OCI-LY7 (cell line): ENCODE data around the gene KRT76. TPM values are rescaled to one million over a fixed set of nuclear protein-coding genes. Genes with fewer than 3 reads are reported as not detected.

Experiments used
- BruUV-seq: library from RNA; stranded (reverse); fragments of 400-500 nt; replicated peaks from 2 replicates; lab custom pipeline; 2021; lab: Mats Ljungman, UMichigan
- CTCF ChIA-PET: fragments of 300-600 bp; sonication (Branson Sonifier 250); formaldehyde crosslinking; loops from one replicate; lab custom pipeline; 2022; ENCODE audit warnings: antibody characterized with exemption; ENCODE audit not compliant: unreplicated experiment; lab: Charles Lee
- POLR2A ChIA-PET: fragments of 300-600 bp; sonication (Branson Sonifier 250); formaldehyde crosslinking; loops from one replicate; lab custom pipeline; 2022; ENCODE audit warnings: antibody characterized with exemption; lab: Charles Lee
- DNase-seq: peaks from one replicate; pipeline ENCODE4 v3.0.0-alpha.2; 2015; ENCODE audit warnings: low spot score
- H2AFZ ChIP-seq: fragments of 200-600 bp; sonication (generic), shearing (Covaris generic); 2 replicates; pipeline ENCODE4 v1.6.1; 2014; ENCODE audit warnings: mild to moderate bottlenecking, antibody characterized with exemption, low read length, moderate library complexity
- H3K27ac ChIP-seq: fragments of 200-600 bp; sonication (generic); 2 replicates; pipeline ENCODE4 v1.5.1; 2014; ENCODE audit warnings: mixed run types, low read depth, mild to moderate bottlenecking, moderate library complexity, low read length, inconsistent platforms; ENCODE audit not compliant: poor library complexity, severe bottlenecking
- H3K36me3 ChIP-seq: fragments of 200-600 bp; sonication (generic); 2 replicates; pipeline ENCODE4 v1.6.1; 2014; ENCODE audit warnings: mild to moderate bottlenecking, antibody characterized with exemption, low read length, moderate library complexity, mixed read lengths; ENCODE audit not compliant: insufficient read depth
- H3K4me1 ChIP-seq: fragments of 200-600 bp; sonication (generic); 2 replicates; pipeline ENCODE4 v1.5.1; 2014; ENCODE audit warnings: mild to moderate bottlenecking, low read length; ENCODE audit not compliant: insufficient read depth, poor library complexity, severe bottlenecking
- H3K4me2 ChIP-seq: fragments of 200-600 bp; sonication (generic); 2 replicates; pipeline ENCODE4 v1.6.1; 2014; ENCODE audit warnings: mild to moderate bottlenecking, low read length
- H3K4me3 ChIP-seq: fragments of 200-600 bp; sonication (generic); 2 replicates; pipeline ENCODE4 v1.5.1; 2014; ENCODE audit warnings: mild to moderate bottlenecking, low read depth, low read length; ENCODE audit not compliant: poor library complexity, severe bottlenecking
- H3K79me2 ChIP-seq: fragments of 200-600 bp; sonication (generic); 2 replicates; pipeline ENCODE4 v1.6.1; 2016; ENCODE audit warnings: low read depth, mild to moderate bottlenecking, low read length, moderate library complexity, mixed read lengths; ENCODE audit not compliant: insufficient read depth
- H3K9me2 ChIP-seq: fragments of 200-600 bp; sonication (generic); 2 replicates; pipeline ENCODE4 v1.6.1; 2016; ENCODE audit warnings: mild to moderate bottlenecking, low read length, mixed read lengths; ENCODE audit not compliant: insufficient read depth
- H3K9me3 ChIP-seq: fragments of 200-600 bp; sonication (generic); 2 replicates; pipeline ENCODE4 v1.6.1; 2014; ENCODE audit warnings: mild to moderate bottlenecking, mixed run types, low read length, mixed read lengths
- H4K20me1 ChIP-seq: fragments of 200-600 bp; sonication (generic); 2 replicates; pipeline ENCODE4 v1.6.1; 2014; ENCODE audit warnings: mild to moderate bottlenecking, antibody characterized with exemption, low read length, moderate library complexity, mixed read lengths; ENCODE audit not compliant: insufficient read depth
- EZH2phosphoT487 ChIP-seq: fragments of 200-600 bp; sonication (generic); IDR thresholded peaks from 2 replicates; pipeline ENCODE4 v1.6.1; 2018; ENCODE audit warnings: low read depth, borderline replicate concordance, mild to moderate bottlenecking, mixed run types, antibody characterized with exemption, low read length, moderate library complexity, mixed read lengths
- intact Hi-C: fragments of 100-400 bp; cut with micrococcal nuclease; formaldehyde crosslinking; loops from one replicate; pipeline ENCODE4 v1.10.0; 2022; ENCODE audit not compliant: unreplicated experiment
- total RNA-seq, 2 experiments: library from RNA; depleted of rRNA in 1 of 2; stranded (reverse); fragments of >200 nt in 1 of 2; shearing (Covaris generic) in 1 of 2; gene quantifications; 2 replicates each; pipeline ENCODE4 v1.2.3, GENCODE V29; 2014 to 2022
- TF ChIP-seq, protein P1 (sequence below): fragments of 200-600 bp; sonication (generic); conservative IDR thresholded peaks from 2 replicates; pipeline ENCODE4 v1.5.1; 2014; ENCODE audit warnings: mild to moderate bottlenecking, antibody characterized with exemption, low read length, moderate library complexity, mixed read lengths

The KRT76 gene
- total RNA-seq, 2 experiments from 2014 or later, result not detected

DNA sequence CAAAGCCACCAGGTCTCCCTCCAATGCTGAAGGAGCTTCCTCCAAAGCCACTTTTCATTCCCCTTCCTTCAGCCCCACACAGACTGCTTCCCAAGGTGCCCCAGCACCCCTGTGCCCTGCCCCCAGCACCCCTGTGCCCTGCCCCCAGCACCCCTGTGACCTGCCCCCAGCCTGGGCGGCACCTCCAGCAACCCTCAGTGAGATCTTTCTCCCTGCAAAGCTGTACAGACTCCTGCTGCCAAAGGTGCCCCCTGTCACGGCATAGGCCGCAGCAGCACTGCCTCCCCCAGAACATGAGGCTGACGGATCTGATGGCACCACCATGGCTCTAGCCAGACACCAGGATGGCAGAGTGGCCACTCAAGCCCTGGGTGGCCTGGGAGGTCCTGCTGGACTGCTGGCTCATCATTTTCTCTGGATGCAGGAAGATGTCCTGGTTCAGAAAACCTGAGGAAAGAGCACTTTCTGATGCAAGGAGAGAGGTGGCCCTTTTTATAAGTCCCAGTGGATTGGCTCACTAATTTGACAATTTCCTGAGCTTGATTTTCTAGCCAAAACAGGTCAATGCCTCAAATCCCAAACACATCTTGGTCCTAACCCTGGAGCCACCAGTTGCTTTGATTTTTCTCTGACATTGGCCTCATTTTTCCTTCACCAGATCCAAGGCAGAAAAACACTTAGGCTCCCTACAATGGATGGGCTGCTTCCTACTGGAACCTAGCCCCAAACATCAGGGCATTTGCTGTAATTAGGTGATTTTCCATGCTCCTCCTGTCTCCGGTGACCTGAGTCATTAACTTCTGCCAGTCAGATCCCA, 41.1 kb downstream of the KRT76 start:
- no TSS peak for BruUV-seq
- no peak for TF ChIP-seq EZH2phosphoT487
- TF ChIP-seq, protein P1, sequence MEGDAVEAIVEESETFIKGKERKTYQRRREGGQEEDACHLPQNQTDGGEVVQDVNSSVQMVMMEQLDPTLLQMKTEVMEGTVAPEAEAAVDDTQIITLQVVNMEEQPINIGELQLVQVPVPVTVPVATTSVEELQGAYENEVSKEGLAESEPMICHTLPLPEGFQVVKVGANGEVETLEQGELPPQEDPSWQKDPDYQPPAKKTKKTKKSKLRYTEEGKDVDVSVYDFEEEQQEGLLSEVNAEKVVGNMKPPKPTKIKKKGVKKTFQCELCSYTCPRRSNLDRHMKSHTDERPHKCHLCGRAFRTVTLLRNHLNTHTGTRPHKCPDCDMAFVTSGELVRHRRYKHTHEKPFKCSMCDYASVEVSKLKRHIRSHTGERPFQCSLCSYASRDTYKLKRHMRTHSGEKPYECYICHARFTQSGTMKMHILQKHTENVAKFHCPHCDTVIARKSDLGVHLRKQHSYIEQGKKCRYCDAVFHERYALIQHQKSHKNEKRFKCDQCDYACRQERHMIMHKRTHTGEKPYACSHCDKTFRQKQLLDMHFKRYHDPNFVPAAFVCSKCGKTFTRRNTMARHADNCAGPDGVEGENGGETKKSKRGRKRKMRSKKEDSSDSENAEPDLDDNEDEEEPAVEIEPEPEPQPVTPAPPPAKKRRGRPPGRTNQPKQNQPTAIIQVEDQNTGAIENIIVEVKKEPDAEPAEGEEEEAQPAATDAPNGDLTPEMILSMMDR, result no peak
- CTCF ChIA-PET, result no interaction called here
- no peaks in the 10 kb centered on the region for H4K20me1 ChIP-seq
- no peak overlapping the region for H2AFZ ChIP-seq
- H3K36me3 ChIP-seq, result no peaks in the 10 kb centered on the region
- H3K79me2 ChIP-seq, result no peaks in the 10 kb centered on the region
- H3K9me2 ChIP-seq, result no peaks in the 10 kb centered on the region
- intact Hi-C loops, result no loop called here
- no peak for DNase-seq
- no peak overlapping the region for H3K27ac ChIP-seq
- H3K4me1 ChIP-seq, result no peaks in the 10 kb centered on the region
- H3K4me3 ChIP-seq, result no peak overlapping the region
- no peaks in the 10 kb centered on the region for H3K9me3 ChIP-seq
- H3K4me2 ChIP-seq, result no peak overlapping the region
- POLR2A ChIA-PET, result interaction anchor here (0.6 kb wide), 1 partner anchor 74 kb away, joined by 4 read pairs; no protein-coding TSS in a partner anchor

DNA sequence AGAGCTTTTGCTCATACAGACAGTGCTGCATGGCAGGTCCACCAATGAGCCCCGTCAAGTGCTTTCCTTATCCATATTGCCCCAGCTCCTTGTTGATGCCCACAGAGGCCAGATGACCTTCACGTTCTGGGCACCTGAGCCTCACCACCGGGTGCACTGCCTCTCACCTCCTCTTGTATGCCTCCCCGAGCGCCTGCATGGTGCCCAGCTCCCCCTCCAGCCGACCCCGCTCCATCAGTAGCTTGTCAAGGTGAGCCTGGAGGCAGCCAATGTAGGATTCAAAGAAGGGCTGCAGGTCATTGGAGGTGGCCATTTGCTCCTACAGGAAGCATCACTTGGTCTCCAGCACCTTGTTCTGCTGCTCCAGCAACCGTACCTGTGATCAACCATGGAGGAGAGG, 42.0 kb downstream of the KRT76 start:
- H3K27ac ChIP-seq, result no peak overlapping the region
- no peaks in the 10 kb centered on the region for H3K79me2 ChIP-seq
- intact Hi-C loops, result no loop called here
- H3K9me2 ChIP-seq, result no peaks in the 10 kb centered on the region
- H3K4me1 ChIP-seq, result no peaks in the 10 kb centered on the region
- H3K4me2 ChIP-seq, result no peak overlapping the region
- no peaks in the 10 kb centered on the region for H3K36me3 ChIP-seq
- no peaks in the 10 kb centered on the region for H4K20me1 ChIP-seq
- ChIA-PET POLR2A (no interaction called here), CTCF (no interaction called here)
- TF ChIP-seq, protein P1, result no peak
- TF ChIP-seq EZH2phosphoT487, result no peak
- no peak overlapping the region for H3K4me3 ChIP-seq
- no TSS peak for BruUV-seq
- H3K9me3 ChIP-seq, result no peaks in the 10 kb centered on the region
- no peak overlapping the region for H2AFZ ChIP-seq
- DNase-seq, result no peak

DNA sequence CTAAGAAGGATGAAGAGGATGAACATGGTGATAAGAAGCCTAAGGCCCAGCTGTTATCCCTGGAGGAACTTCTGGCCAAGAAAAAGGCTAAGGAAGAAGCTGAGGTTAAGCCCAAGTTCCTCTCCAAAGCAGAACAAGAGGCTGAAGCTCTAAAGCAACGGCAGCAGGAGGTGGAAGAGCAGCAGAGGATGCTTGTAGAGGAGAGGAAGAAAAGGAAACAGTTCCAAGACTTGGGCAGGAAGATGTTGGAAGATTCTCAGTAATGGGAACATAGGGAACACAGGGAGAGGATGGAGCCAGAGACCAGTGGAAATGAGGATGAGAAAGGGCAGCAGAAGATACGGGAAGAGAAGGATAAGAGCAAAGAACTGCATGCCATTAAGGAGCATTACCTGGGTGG, 46.4 kb downstream of the KRT76 start:
- Histone ChIP-seq H3K4me1 (no peaks in the 10 kb centered on the region), H4K20me1 (no peaks in the 10 kb centered on the region), H3K4me2 (no peak overlapping the region), H3K36me3 (no peaks in the 10 kb centered on the region), H2AFZ (no peak overlapping the region), H3K27ac (no peak overlapping the region), H3K9me2 (no peaks in the 10 kb centered on the region), H3K9me3 (no peaks in the 10 kb centered on the region), H3K4me3 (no peak overlapping the region), H3K79me2 (no peaks in the 10 kb centered on the region)
- POLR2A ChIA-PET, result no interaction called here
- TF ChIP-seq EZH2phosphoT487, result no peak
- TF ChIP-seq, protein P1, result no peak
- intact Hi-C loops, result no loop called here
- DNase-seq, result no peak
- BruUV-seq, result no TSS peak
- CTCF ChIA-PET, result no interaction called here
